Activated CD4-positive, alpha-beta T cell treated with anti-CD3 and anti-CD28 coated beads, Interleukin-10, Interleukin-2, amounts not matched to agents 100 ng/mL and 50 ng/mL, durations not matched to agents 16 hours and 8 hours (primary cell): Measurements from ENCODE around the gene ANKS1B.
"Not testable (repeated sequence)": the region's sequence is repeated elsewhere in the genome, so short reads cannot be mapped to it uniquely, and the experiment has no call there.

Experiments used
- DNase-seq: peaks from one replicate; pipeline ENCODE4 v3.0.0-alpha.2; 2020

Gene ANKS1B

GRCh38 chr12:99859126-99859525 lies 125.6 kb downstream of the ANKS1B start:
- DNase-seq = no peak

GRCh38 chr12:99852666-99853065 lies 132.1 kb downstream of the ANKS1B start:
- no peak for DNase-seq

- DNase-seq = no peak
These were observed 136.8 kb downstream of the ANKS1B start for GRCh38 chr12:99847936-99848335.

- DNase-seq = no peak
These were observed 150.0 kb downstream of the ANKS1B start for GRCh38 chr12:99834710-99835109.

GRCh38 chr12:99833397-99833796 lies 151.3 kb downstream of the ANKS1B start:
- DNase-seq = no peak

- no peak for DNase-seq
These were observed 159.7 kb downstream of the ANKS1B start for GRCh38 chr12:99824900-99825542.

- no peak for DNase-seq
These were observed 162.5 kb downstream of the ANKS1B start for GRCh38 chr12:99822273-99822672.

- no peak for DNase-seq
These were observed 173.8 kb downstream of the ANKS1B start for GRCh38 chr12:99810718-99811593.

- no peak for DNase-seq
These were observed 174.8 kb downstream of the ANKS1B start for GRCh38 chr12:99809909-99810308.

- no peak for DNase-seq
These were observed 178.4 kb downstream of the ANKS1B start for GRCh38 chr12:99806304-99806703.

GRCh38 chr12:99804715-99805114 lies 180.0 kb downstream of the ANKS1B start:
- DNase-seq = no peak

- DNase-seq = no peak
These were observed 184.1 kb downstream of the ANKS1B start for GRCh38 chr12:99800605-99801004.

- not testable (repeated sequence) for DNase-seq
These were observed 186.8 kb downstream of the ANKS1B start for GRCh38 chr12:99797931-99798330.

- DNase-seq = no peak
These were observed 201.3 kb downstream of the ANKS1B start for GRCh38 chr12:99783421-99783820.

GRCh38 chr12:99772274-99772673 lies 212.5 kb downstream of the ANKS1B start:
- DNase-seq = no peak

GRCh38 chr12:99771659-99772058 lies 213.1 kb downstream of the ANKS1B start:
- no peak for DNase-seq

- no peak for DNase-seq
These were observed 215.2 kb downstream of the ANKS1B start for GRCh38 chr12:99769396-99769980.

GRCh38 chr12:99768758-99769157 lies 216.0 kb downstream of the ANKS1B start:
- no peak for DNase-seq

GRCh38 chr12:99767809-99768208 lies 216.9 kb downstream of the ANKS1B start:
- peak; percentile 19 for DNase-seq

GRCh38 chr12:99766408-99766807 lies 218.3 kb downstream of the ANKS1B start:
- DNase-seq = no peak

GRCh38 chr12:99765469-99766114 lies 219.1 kb downstream of the ANKS1B start:
- DNase-seq = no peak

GRCh38 chr12:99759444-99759843 lies 225.3 kb downstream of the ANKS1B start:
- DNase-seq = no peak

- no peak for DNase-seq
These were observed 225.7 kb downstream of the ANKS1B start for GRCh38 chr12:99758997-99759396.
